GM10266 (cell line): ENCODE data around the gene MTOR.

Experiments used
- DNase-seq: peaks from one replicate; pipeline ENCODE4 v3.0.0; 2012; ENCODE audit errors: extremely low spot score
- CTCF ChIP-seq: IDR thresholded peaks from 2 replicates; pipeline ENCODE4 v1.5.1; 2012; ENCODE audit warnings: mild to moderate bottlenecking, low read depth; ENCODE audit not compliant: control insufficient read depth, insufficient read depth; ENCODE audit errors: missing control alignments

Gene MTOR

GRCh38 chr1:11152755-11153154 is 109.6 kb downstream of the MTOR start:
- DNase-seq, result no peak
- TF ChIP-seq CTCF, result no peak

DNA sequence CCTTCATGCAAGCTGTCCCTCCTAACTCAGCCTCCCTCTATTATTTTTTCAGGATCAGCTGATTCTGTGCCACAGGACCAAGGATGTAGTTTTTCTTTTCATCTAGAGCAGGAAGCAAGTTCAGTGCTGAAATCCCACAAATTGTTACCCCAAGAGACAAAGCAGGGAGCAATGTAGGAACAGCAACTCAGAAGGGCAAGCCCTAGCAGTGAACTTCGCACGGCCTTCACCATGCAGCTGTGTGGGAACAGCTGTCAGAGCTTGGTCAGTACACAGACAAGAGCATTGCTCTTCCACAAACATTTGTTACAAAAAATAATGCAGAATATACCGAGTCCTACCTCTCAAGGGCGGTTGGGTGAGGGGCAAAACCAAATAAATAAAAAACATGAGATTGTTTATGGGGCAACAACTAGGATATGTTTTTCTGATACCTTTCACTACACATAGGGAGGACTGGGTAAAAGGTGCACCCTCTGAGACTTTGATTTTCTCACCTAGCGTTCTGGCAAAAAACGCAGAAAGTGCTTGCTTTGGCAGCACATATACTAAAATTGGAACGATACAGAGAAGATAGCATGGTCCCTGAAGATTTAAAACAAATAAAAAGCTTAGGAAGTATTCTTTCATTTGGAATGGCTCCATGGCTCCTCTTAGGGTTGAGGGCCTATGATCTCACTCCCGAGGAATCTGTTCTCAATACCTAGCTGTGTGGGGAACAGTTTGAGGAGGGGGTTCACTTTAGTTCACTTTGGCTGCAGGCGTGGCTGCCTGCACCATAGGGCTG is 110.3 kb downstream of the MTOR start:
- no peak for TF ChIP-seq CTCF
- no peak for DNase-seq

DNA sequence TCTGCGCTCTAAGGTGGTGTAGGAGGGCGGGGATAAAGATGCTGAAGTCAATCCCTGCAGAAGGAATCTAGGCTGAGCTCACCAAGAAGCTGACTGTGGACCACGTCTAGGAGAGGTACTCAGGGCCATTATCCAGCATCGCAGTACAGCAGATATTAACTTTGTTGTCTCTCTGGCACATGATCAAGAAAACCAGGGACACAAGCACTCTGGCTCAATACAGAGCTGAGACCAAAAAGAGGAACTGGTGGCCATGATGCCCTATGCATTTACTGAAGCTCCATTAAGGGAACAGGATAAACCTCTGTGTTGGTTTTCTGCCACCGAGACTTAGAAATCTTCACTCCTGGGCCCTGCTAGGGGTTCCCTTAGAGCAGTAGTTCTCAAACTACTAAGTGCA is 111.2 kb downstream of the MTOR start:
- no peak for DNase-seq
- no peak for TF ChIP-seq CTCF

GRCh38 chr1:11150326-11150725 is 112.0 kb downstream of the MTOR start:
- DNase-seq, result no peak
- TF ChIP-seq CTCF, result no peak

GRCh38 chr1:11147197-11147770 is 115.1 kb downstream of the MTOR start:
- TF ChIP-seq CTCF, result no peak
- no peak for DNase-seq

- no peak for TF ChIP-seq CTCF
- DNase-seq, result no peak
Observed at GRCh38 chr1:11145741-11146140, 116.6 kb downstream of the MTOR start.

- TF ChIP-seq CTCF, result no peak
- no peak for DNase-seq
Observed at GRCh38 chr1:11144570-11145256, 117.6 kb downstream of the MTOR start.
